Muscle of back (tissue), 11 donors: ENCODE measurements around the gene SS18L1. TPM values are rescaled to one million over a fixed set of nuclear protein-coding genes. Genes with fewer than 3 reads are reported as not detected.
A peak's percentile ranks its signal among the peaks of the same experiment; 100 is the strongest.

Experiments used
- DNase-seq, 3 donors: peaks; one replicate each; pipeline versions ENCODE4 v3.0.0 to v3.0.0-alpha.2; 2013
- polyA plus RNA-seq, 10 donors: library from polyadenylated mRNA; unstranded; fragments of 120-200 nt; gene quantifications; one replicate each; pipeline ENCODE4 v1.2.1, GENCODE V29; 2013; ENCODE audit not compliant: insufficient read length in 10 of 10

Gene SS18L1
- polyA plus RNA-seq, 10 donors: 10.4 to 20.4 (median 15.2) TPM

- DNase-seq: no peak
These were observed 27.7 kb downstream of the SS18L1 start for GRCh38 chr20:62171245-62171644.

DNA sequence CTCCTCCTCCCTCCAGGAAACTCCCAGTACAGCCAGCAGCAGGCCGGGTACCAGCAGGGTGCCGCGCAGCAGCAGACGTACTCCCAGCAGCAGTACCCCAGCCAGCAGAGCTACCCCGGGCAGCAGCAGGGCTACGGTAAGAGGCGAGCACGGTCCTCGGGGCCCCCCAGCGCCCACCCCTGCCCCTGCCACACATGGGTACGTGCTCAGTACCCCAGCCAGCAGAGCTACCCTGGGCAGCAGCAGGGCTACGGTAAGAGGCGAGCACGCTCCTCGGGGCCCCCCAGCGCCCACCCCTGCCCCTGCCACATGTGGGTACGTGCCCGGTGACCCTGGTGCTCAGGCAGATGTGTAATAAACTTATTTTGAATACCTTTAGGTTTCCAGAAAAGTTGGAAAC is 29.1 kb downstream of the SS18L1 start:
- no peak for DNase-seq

GRCh38 chr20:62174021-62174804 is 30.6 kb downstream of the SS18L1 start:
- no peak for DNase-seq

DNA sequence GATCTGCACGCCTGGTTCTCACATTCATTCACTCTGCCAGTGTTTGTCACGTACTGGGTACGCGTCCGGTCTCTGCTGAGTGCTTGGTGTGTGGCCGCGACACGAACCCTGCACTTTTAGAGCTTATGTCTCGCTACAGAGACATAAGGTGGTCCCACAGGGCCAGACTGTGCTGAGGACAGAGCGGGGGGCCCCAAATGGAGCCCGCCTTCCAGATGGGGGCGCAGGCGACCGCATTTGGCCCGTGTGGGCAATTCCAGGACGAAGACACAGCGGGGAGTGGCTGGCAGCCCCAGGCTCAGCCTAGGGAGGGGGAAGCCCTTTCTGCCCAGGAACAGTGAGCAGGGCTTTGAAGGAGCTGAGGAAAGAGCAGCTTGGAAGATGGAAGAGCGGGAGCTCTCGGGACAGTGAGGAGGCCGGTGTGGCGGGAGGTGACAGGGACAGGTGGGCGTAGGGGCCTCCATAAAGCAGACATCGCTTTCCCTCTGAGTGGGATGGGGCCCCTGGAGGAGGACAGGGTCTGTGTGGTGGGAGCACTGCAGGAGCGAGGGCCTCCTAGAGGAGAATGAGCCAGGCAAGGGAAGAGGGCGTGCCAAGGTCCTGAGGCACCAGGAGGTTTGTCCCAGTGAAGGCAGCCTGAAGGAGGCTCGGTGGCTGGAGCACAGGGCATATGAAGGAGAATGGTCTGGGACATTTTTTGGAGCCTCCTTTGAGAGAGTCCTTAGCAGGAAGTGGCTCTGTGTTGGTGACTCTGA is 31.5 kb downstream of the SS18L1 start:
- no peak for DNase-seq

DNA sequence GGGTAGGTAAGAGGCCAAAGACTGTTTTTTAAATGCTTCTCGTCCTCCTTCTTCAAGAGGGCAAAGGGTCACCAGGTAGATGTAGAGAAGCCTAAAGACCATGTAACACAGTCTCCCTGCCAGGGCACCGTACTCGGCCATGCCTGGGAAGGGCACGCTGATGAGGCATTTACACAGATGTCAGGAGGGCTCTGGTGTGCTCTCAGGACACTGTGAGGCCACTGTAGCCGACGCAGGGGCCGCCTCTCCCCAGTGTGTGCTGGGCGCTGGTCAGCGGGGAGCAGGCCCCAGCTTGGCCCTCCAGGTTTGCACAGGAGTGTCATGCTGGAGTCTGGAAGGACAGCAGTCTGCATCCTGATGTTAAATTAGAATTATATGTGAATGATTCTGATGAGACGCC is 32.1 kb downstream of the SS18L1 start:
- no peak for DNase-seq

GRCh38 chr20:62176866-62177265 is 33.3 kb downstream of the SS18L1 start:
- no peak for DNase-seq

- no peak for DNase-seq
These were observed 33.7 kb downstream of the SS18L1 start for GRCh38 chr20:62177307-62177706.

GRCh38 chr20:62178316-62179161 is 35.0 kb downstream of the SS18L1 start:
- DNase-seq: no peak

- no peak for DNase-seq
These were observed 35.6 kb downstream of the SS18L1 start for GRCh38 chr20:62179162-62179504.

DNA sequence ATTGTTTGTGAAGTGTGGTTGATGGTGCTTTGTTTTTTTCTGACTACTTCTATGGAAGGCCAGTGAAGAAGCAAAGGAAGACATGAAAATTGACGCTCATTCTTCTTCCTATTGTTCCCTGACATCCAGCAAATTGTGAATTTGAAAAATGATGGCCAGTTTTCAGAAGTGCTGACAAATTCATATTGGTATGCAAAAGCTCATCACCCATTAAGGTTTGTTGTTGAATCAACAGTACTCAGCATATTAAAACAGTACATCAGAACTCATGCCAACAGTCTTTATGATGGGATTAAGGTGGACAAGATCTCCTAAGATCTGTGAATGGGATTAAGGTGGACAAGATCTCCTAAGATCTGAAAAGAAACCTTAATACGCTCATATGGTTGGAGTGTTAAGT is 38.2 kb downstream of the SS18L1 start:
- no peak for DNase-seq

GRCh38 chr20:62182469-62183425 is 39.2 kb downstream of the SS18L1 start, which contains the start of gene MTG2:
TSS of gene MTG2 (plus strand) at chr20:62183028. CDS start at chr20:62193421, 10,393 bp downstream.
- peak; percentile 95 to 98 (median 96) for DNase-seq

DNA sequence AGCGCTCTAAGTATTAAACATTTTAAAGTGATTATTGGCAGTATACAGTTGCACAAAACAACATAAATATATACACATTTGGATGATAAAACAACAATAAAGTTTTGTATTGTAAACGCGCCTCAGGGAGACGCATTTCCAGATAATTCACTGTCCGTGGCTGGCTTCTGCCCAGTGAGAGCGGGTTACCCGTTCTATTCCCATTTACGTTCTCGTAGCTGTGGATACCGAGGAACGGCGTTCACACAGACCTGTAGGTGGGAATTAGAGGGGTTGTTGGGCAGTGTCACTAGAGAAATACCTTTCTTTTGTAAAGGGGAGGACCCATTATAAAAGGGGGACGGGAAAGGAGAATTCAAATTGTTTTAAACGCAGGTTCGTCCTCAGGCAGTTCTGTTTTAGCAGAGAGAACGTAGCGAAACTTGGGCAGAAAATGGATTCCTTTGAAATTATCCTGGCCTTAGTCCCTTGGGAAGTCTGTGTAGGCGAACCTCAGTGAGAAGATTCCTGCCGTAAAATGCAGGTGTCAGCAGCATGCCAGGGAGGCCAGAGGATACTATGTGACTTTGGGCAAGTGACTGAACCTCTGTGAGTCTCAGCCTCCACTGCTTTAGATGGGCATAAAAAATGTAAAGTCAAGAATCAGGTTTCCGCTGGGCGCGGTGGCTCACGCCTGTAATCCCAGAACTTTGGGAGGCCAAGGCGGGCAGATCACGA is 40.0 kb downstream of the SS18L1 start:
- DNase-seq: no peak

DNA sequence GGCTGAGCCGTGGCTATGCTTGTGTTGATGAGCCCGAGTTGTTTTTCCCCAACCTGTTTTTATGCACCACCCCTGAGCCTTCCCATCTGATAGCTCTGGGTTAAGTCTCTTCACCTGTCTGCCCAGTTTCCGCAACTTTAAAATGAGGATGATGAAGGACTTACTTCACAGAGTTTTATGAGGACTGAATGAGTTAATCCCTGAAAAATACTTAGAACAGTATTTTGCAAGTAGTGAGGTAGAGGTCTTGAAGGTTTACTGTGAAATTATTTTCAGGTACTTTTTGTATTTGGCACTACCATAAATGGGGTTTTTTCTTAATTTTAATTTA is 42.5 kb downstream of the SS18L1 start:
- no peak for DNase-seq

DNA sequence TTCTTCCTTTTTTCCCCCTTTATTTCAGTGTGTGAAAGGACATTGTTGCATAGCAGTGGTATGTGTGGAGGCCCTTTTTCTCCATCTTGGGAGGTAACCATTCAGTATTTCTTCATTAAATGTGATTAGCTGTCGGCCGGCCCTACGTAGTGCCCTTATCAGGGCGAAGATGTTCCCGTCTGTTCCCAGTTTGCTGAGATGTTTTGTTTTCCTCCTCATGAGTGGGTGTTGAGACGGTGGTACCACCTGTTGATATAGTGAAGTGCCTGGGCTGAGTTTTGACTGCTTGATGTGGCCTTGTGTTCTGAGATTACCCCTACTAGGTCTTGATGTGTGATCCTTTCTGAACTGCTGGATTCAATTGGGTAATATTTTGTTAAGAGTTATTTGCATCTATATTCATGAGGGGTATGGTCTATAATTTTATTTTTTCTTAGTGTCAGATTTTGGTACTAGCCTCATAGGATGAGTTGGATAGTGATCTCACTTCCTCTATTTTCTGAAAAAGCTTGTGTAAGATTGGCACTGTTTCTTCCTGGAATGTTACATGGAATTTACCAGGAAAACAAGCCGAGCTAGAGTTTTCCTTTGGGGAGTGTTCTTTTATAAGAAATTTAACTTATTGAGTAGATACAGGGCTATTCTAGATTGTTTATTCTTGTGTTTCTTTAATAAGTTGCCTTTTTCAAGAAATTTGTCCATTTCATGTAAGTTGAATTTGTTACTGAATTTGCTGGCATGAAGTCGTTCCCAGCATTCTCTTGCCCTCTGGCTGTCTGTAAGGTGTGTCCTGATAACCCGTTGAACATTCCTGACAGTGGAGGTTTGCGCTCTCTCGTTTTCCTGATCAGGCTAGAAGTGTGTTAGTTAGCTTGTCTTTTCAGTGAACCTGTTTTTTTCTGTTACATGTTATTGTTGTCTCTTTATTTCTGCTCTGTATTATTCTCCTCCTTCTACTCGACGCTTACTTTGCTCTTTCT is 43.6 kb downstream of the SS18L1 start:
- DNase-seq: no peak

GRCh38 chr20:62190639-62191411 is 47.3 kb downstream of the SS18L1 start:
- no peak for DNase-seq

GRCh38 chr20:62191781-62192559 is 48.4 kb downstream of the SS18L1 start:
- no peak for DNase-seq

DNA sequence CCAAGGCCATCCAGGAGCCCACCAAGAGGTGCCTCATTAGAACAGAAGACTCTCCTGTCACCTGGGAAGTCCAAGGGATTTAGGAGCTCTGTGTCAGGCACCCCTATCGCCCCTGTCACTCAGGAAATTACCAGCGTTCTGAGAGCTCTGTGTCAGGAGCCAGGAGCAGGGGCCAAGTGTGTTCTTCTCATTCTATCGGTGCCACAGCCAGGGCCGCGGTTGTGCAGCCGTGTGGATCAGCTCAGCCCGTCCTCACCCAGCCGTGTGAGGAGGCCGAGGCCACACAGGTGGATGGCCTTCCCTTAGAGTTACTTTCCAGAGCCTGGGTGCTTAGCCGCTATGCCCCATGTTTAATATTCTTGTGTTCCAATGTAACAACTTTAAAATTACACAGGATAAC is 49.1 kb downstream of the SS18L1 start:
- DNase-seq: no peak
